Measurements from ENCODE around the gene ANKS1B.
"Not testable (repeated sequence)": the region's sequence is repeated elsewhere in the genome, so short reads cannot be mapped to it uniquely, and the experiment has no call there.

The ANKS1B gene

GRCh38 chr12:98845957-98846356, 1138.8 kb downstream of the ANKS1B start:
- H3K9me3 ChIP-seq (ENCODE audit: insufficient read depth, low read depth, low read length): no peaks in the 10 kb centered on the region
- no peaks in the 10 kb centered on the region for H3K79me2 ChIP-seq (ENCODE audit: insufficient read depth, low read length)
- no peaks in the 10 kb centered on the region for H3K27me3 ChIP-seq (ENCODE audit: insufficient read depth, low read length, poor library complexity, severe bottlenecking)
- H3K9ac ChIP-seq (ENCODE audit: low read depth, low read length, poor library complexity, severe bottlenecking): no peak overlapping the region
- no peak overlapping the region for H3K4me3 ChIP-seq (ENCODE audit: low read length, poor library complexity, severe bottlenecking)
- H3K4me1 ChIP-seq (ENCODE audit: insufficient read depth, low read length, poor library complexity, severe bottlenecking): no peaks in the 10 kb centered on the region
- no peaks in the 10 kb centered on the region for H3F3A ChIP-seq (ENCODE audit: low read depth)
- no peaks in the 10 kb centered on the region for H3K36me3 ChIP-seq (ENCODE audit: insufficient read depth, low read length)
- no peak overlapping the region for H3K4me2 ChIP-seq (ENCODE audit: low read depth, low read length, poor library complexity, severe bottlenecking)
- no peak overlapping the region for H2AFZ ChIP-seq (ENCODE audit: low read length)
- no peaks in the 10 kb centered on the region for H4K20me1 ChIP-seq (ENCODE audit: insufficient read depth, low read length, poor library complexity, severe bottlenecking)
- TF ChIP-seq CTCF (conservative IDR thresholded peaks at IDR 0.05; ENCODE audit: low read length): no peak
- TF ChIP-seq EZH2phosphoT487 (IDR thresholded peaks at IDR 0.05; ENCODE audit: borderline replicate concordance): no peak
- H3K9me2 ChIP-seq (replicated peaks; ENCODE audit: low read depth, low read length): no peaks in the 10 kb centered on the region

- Histone ChIP-seq H3K4me3 (ENCODE audit: low read length, poor library complexity, severe bottlenecking) (no peak overlapping the region), H3F3A (ENCODE audit: low read depth) (no peaks in the 10 kb centered on the region), H3K4me2 (ENCODE audit: low read depth, low read length, poor library complexity, severe bottlenecking) (no peak overlapping the region), H3K9me3 (ENCODE audit: insufficient read depth, low read depth, low read length) (no peaks in the 10 kb centered on the region), H3K4me1 (ENCODE audit: insufficient read depth, low read length, poor library complexity, severe bottlenecking) (no peaks in the 10 kb centered on the region), H3K27me3 (ENCODE audit: insufficient read depth, low read length, poor library complexity, severe bottlenecking) (no peaks in the 10 kb centered on the region), H3K9ac (ENCODE audit: low read depth, low read length, poor library complexity, severe bottlenecking) (no peak overlapping the region), H4K20me1 (ENCODE audit: insufficient read depth, low read length, poor library complexity, severe bottlenecking) (no peaks in the 10 kb centered on the region), H2AFZ (ENCODE audit: low read length) (no peak overlapping the region), H3K79me2 (ENCODE audit: insufficient read depth, low read length) (no peaks in the 10 kb centered on the region), H3K36me3 (ENCODE audit: insufficient read depth, low read length) (no peaks in the 10 kb centered on the region), H3K9me2 (replicated peaks; ENCODE audit: low read depth, low read length) (no peaks in the 10 kb centered on the region)
- TF ChIP-seq CTCF (conservative IDR thresholded peaks at IDR 0.05; ENCODE audit: low read length): no peak
- no peak for TF ChIP-seq EZH2phosphoT487 (IDR thresholded peaks at IDR 0.05; ENCODE audit: borderline replicate concordance)
Measured at GRCh38 chr12:98840325-98840724, 1144.4 kb downstream of the ANKS1B start.

- no peaks in the 10 kb centered on the region for H3K9me3 ChIP-seq (ENCODE audit: insufficient read depth, low read depth, low read length)
- no peaks in the 10 kb centered on the region for H3K36me3 ChIP-seq (ENCODE audit: insufficient read depth, low read length)
- H3K9ac ChIP-seq (ENCODE audit: low read depth, low read length, poor library complexity, severe bottlenecking): no peak overlapping the region
- no peaks in the 10 kb centered on the region for H4K20me1 ChIP-seq (ENCODE audit: insufficient read depth, low read length, poor library complexity, severe bottlenecking)
- H2AFZ ChIP-seq (ENCODE audit: low read length): no peak overlapping the region
- no peaks in the 10 kb centered on the region for H3K9me2 ChIP-seq (replicated peaks; ENCODE audit: low read depth, low read length)
- H3K4me1 ChIP-seq (ENCODE audit: insufficient read depth, low read length, poor library complexity, severe bottlenecking): no peaks in the 10 kb centered on the region
- no peak overlapping the region for H3K4me3 ChIP-seq (ENCODE audit: low read length, poor library complexity, severe bottlenecking)
- no peaks in the 10 kb centered on the region for H3K79me2 ChIP-seq (ENCODE audit: insufficient read depth, low read length)
- TF ChIP-seq CTCF (conservative IDR thresholded peaks at IDR 0.05; ENCODE audit: low read length): peak; percentile 43
- TF ChIP-seq EZH2phosphoT487 (IDR thresholded peaks at IDR 0.05; ENCODE audit: borderline replicate concordance): no peak
- H3K27me3 ChIP-seq (ENCODE audit: insufficient read depth, low read length, poor library complexity, severe bottlenecking): no peaks in the 10 kb centered on the region
- no peak overlapping the region for H3K4me2 ChIP-seq (ENCODE audit: low read depth, low read length, poor library complexity, severe bottlenecking)
- H3F3A ChIP-seq (ENCODE audit: low read depth): no peaks in the 10 kb centered on the region
Measured at GRCh38 chr12:98838231-98838647, 1146.5 kb downstream of the ANKS1B start.

GRCh38 chr12:98837134-98837752, 1147.5 kb downstream of the ANKS1B start:
- not testable (repeated sequence) for H2AFZ ChIP-seq (ENCODE audit: low read length); H3K4me2 ChIP-seq (ENCODE audit: low read depth, low read length, poor library complexity, severe bottlenecking); H3K9me3 ChIP-seq (ENCODE audit: insufficient read depth, low read depth, low read length); H3F3A ChIP-seq (ENCODE audit: low read depth); H3K9me2 ChIP-seq (replicated peaks; ENCODE audit: low read depth, low read length); H3K9ac ChIP-seq (ENCODE audit: low read depth, low read length, poor library complexity, severe bottlenecking); H3K4me1 ChIP-seq (ENCODE audit: insufficient read depth, low read length, poor library complexity, severe bottlenecking); H3K79me2 ChIP-seq (ENCODE audit: insufficient read depth, low read length); H3K27me3 ChIP-seq (ENCODE audit: insufficient read depth, low read length, poor library complexity, severe bottlenecking); H4K20me1 ChIP-seq (ENCODE audit: insufficient read depth, low read length, poor library complexity, severe bottlenecking); H3K4me3 ChIP-seq (ENCODE audit: low read length, poor library complexity, severe bottlenecking); H3K36me3 ChIP-seq (ENCODE audit: insufficient read depth, low read length)
